Activated T-cell treated with anti-CD3 and anti-CD28 coated beads, Interleukin-2, amount 50 U/mL, for 4 hours (primary cell): ENCODE results near the gene JCHAIN. TPM values are rescaled to one million over a fixed set of nuclear protein-coding genes. Genes with fewer than 3 reads are reported as not detected.
"Not testable (repeated sequence)": the region's sequence is repeated elsewhere in the genome, so short reads cannot be mapped to it uniquely, and the experiment has no call there.

Experiments
- ATAC-seq, 2 donors: fragments of 200-7000 bp; cut with Tn5 transposase; one replicate each; pipeline ENCODE4 v1.10.0; 2021
- DNase-seq: peaks from one replicate; pipeline ENCODE4 v3.0.0-alpha.2; 2020
- H3K27me3 Mint-ChIP-seq: one replicate; pipeline ENCODE4 v1.8.0; 2021; ENCODE audit warnings: low read depth, mixed read lengths
- H3K36me3 Mint-ChIP-seq: one replicate; pipeline ENCODE4 v1.8.0; 2022; ENCODE audit warnings: mixed read lengths; ENCODE audit not compliant: insufficient read depth
- H3K4me1 Mint-ChIP-seq: one replicate; pipeline ENCODE4 v1.8.0; 2021; ENCODE audit warnings: low read depth, mixed read lengths
- H3K4me3 Mint-ChIP-seq: one replicate; pipeline ENCODE4 v1.8.0; 2021; ENCODE audit warnings: mild to moderate bottlenecking, moderate library complexity, mixed read lengths
- H3K9me3 Mint-ChIP-seq: one replicate; pipeline ENCODE4 v1.8.0; 2021; ENCODE audit warnings: mixed read lengths
- total RNA-seq, 3 donors: library from RNA; stranded (reverse); gene quantifications; one replicate each; pipeline ENCODE4 v1.2.1, GENCODE V29; 2021

The JCHAIN gene
- total RNA-seq, 3 donors from 2014 or later: 0.58 to 1.4 (median 1.1) TPM

- H3K4me3 Mint-ChIP-seq: peak overlapping the region; percentile 87
- no peaks in the 10 kb centered on the region for H3K36me3 Mint-ChIP-seq
- ATAC-seq (no peak), DNase-seq (no peak)
- H3K4me1 Mint-ChIP-seq: peaks cover 27% of the 10 kb centered on the region
- no peaks in the 10 kb centered on the region for H3K27me3 Mint-ChIP-seq
- H3K9me3 Mint-ChIP-seq: no peaks in the 10 kb centered on the region
Observed at GRCh38 chr4:70703619-70704214, 37.4 kb upstream of the JCHAIN start.

GRCh38 chr4:70702592-70702991 is 36.3 kb upstream of the JCHAIN start:
- H3K27me3 Mint-ChIP-seq, DNase-seq, ATAC-seq, H3K36me3 Mint-ChIP-seq, H3K9me3 Mint-ChIP-seq, H3K4me3 Mint-ChIP-seq: not testable (repeated sequence)
- H3K4me1 Mint-ChIP-seq: peaks cover 27% of the 10 kb centered on the region

- no peak overlapping the region for H3K4me3 Mint-ChIP-seq
- no peaks in the 10 kb centered on the region for H3K36me3 Mint-ChIP-seq
- ATAC-seq: no peak
- H3K9me3 Mint-ChIP-seq: no peaks in the 10 kb centered on the region
- no peaks in the 10 kb centered on the region for H3K27me3 Mint-ChIP-seq
- DNase-seq: no peak
- peaks cover 18% of the 10 kb centered on the region for H3K4me1 Mint-ChIP-seq
Observed at GRCh38 chr4:70701271-70701670, 35.0 kb upstream of the JCHAIN start.

- H3K4me1 Mint-ChIP-seq: peaks cover 12% of the 10 kb centered on the region
- no peaks in the 10 kb centered on the region for H3K27me3 Mint-ChIP-seq
- DNase-seq (no peak), ATAC-seq (no peak)
- no peak overlapping the region for H3K4me3 Mint-ChIP-seq
- no peaks in the 10 kb centered on the region for H3K36me3 Mint-ChIP-seq
- no peaks in the 10 kb centered on the region for H3K9me3 Mint-ChIP-seq
Observed at GRCh38 chr4:70700712-70701111, 34.4 kb upstream of the JCHAIN start.

- not testable (repeated sequence) for H3K27me3 Mint-ChIP-seq
Observed at GRCh38 chr4:70698435-70698834, 32.1 kb upstream of the JCHAIN start.

GRCh38 chr4:70694633-70695032 is 28.3 kb upstream of the JCHAIN start:
- peaks cover 16% of the 10 kb centered on the region for H3K4me1 Mint-ChIP-seq
- peaks cover 15% of the 10 kb centered on the region for H3K36me3 Mint-ChIP-seq
- DNase-seq, ATAC-seq, H3K4me3 Mint-ChIP-seq, H3K9me3 Mint-ChIP-seq, H3K27me3 Mint-ChIP-seq: not testable (repeated sequence)

More at GRCh38 chr4:70698435-70698834, 32.1 kb upstream of the JCHAIN start:
- H3K4me3 Mint-ChIP-seq, H3K4me1 Mint-ChIP-seq, ATAC-seq, DNase-seq, H3K9me3 Mint-ChIP-seq, H3K36me3 Mint-ChIP-seq: not testable (repeated sequence)

GRCh38 chr4:70691661-70692060 is 25.4 kb upstream of the JCHAIN start:
- Mint-ChIP-seq H3K36me3 (peaks cover 26% of the 10 kb centered on the region), H3K9me3 (peaks cover 3% of the 10 kb centered on the region), H3K4me3 (peak overlapping the region; percentile 69), H3K27me3 (no peaks in the 10 kb centered on the region), H3K4me1 (peaks cover 33% of the 10 kb centered on the region)
- no peak for ATAC-seq
- DNase-seq: no peak

GRCh38 chr4:70688795-70689231 is 22.5 kb upstream of the JCHAIN start:
- ATAC-seq (peak; percentile 3 to 8), DNase-seq (no peak)
- Mint-ChIP-seq H3K9me3 (peaks cover 3% of the 10 kb centered on the region), H3K4me1 (peaks cover 33% of the 10 kb centered on the region), H3K27me3 (no peaks in the 10 kb centered on the region), H3K4me3 (peak overlapping the region; percentile 99), H3K36me3 (peaks cover 26% of the 10 kb centered on the region)

GRCh38 chr4:70687821-70688794 is 21.8 kb upstream of the JCHAIN start, which contains the start of gene UTP3:
Gene UTP3, plus strand, starts transcription at chr4:70688532. Its CDS starts 146 bp downstream, at chr4:70688678.
- H3K27me3 Mint-ChIP-seq: no peaks in the 10 kb centered on the region
- peaks cover 26% of the 10 kb centered on the region for H3K36me3 Mint-ChIP-seq
- peak; percentile 92 for DNase-seq
- H3K4me3 Mint-ChIP-seq: peak within 1 kb of the TSS; percentile 99
- peaks cover 3% of the 10 kb centered on the region for H3K9me3 Mint-ChIP-seq
- peaks cover 33% of the 10 kb centered on the region for H3K4me1 Mint-ChIP-seq
- peak; percentile 93 for ATAC-seq

- Mint-ChIP-seq H3K9me3 (peaks cover 3% of the 10 kb centered on the region), H3K36me3 (peaks cover 26% of the 10 kb centered on the region), H3K4me3 (peak overlapping the region; percentile 99), H3K4me1 (peaks cover 33% of the 10 kb centered on the region), H3K27me3 (no peaks in the 10 kb centered on the region)
- ATAC-seq: no peak
- DNase-seq: no peak
Observed at GRCh38 chr4:70687392-70687791, 21.1 kb upstream of the JCHAIN start.

- peaks cover 11% of the 10 kb centered on the region for H3K4me1 Mint-ChIP-seq
- not testable (repeated sequence) for H3K9me3 Mint-ChIP-seq, ATAC-seq, H3K4me3 Mint-ChIP-seq, H3K36me3 Mint-ChIP-seq, DNase-seq, H3K27me3 Mint-ChIP-seq
Observed at GRCh38 chr4:70682142-70682541, 15.8 kb upstream of the JCHAIN start.

- no peak overlapping the region for H3K4me3 Mint-ChIP-seq
- H3K9me3 Mint-ChIP-seq: no peaks in the 10 kb centered on the region
Observed at GRCh38 chr4:70681704-70682103, 15.4 kb upstream of the JCHAIN start.

GRCh38 chr4:70680934-70681333 is 14.6 kb upstream of the JCHAIN start:
- Mint-ChIP-seq H3K4me3 (no peak overlapping the region), H3K9me3 (no peaks in the 10 kb centered on the region), H3K36me3 (no peaks in the 10 kb centered on the region), H3K27me3 (no peaks in the 10 kb centered on the region), H3K4me1 (peaks cover 16% of the 10 kb centered on the region)
- DNase-seq: no peak
- no peak for ATAC-seq

More at GRCh38 chr4:70681704-70682103, 15.4 kb upstream of the JCHAIN start:
- H3K27me3 Mint-ChIP-seq: no peaks in the 10 kb centered on the region
- H3K4me1 Mint-ChIP-seq: peaks cover 14% of the 10 kb centered on the region
- H3K36me3 Mint-ChIP-seq: no peaks in the 10 kb centered on the region
- ATAC-seq: no peak
- DNase-seq: no peak

GRCh38 chr4:70678383-70678999 is 12.2 kb upstream of the JCHAIN start:
- Mint-ChIP-seq H3K4me3 (no peak overlapping the region), H3K36me3 (no peaks in the 10 kb centered on the region), H3K9me3 (no peaks in the 10 kb centered on the region), H3K4me1 (peaks cover 16% of the 10 kb centered on the region), H3K27me3 (peaks cover 3% of the 10 kb centered on the region)
- ATAC-seq (no peak), DNase-seq (no peak)
